HepG2 (cell line): ENCODE results near the gene PSENEN. TPM values are rescaled to one million over a fixed set of nuclear protein-coding genes. Genes with fewer than 3 reads are reported as not detected.
A peak's percentile ranks its signal among the peaks of the same experiment; 100 is the strongest.

Source experiments
- ATAC-seq: fragments of 200-7000 bp; cut with Tn5 transposase; 3 replicates; pipeline ENCODE4 v1.9.1; 2020; ENCODE audit warnings: mild to moderate bottlenecking, moderate library complexity
- BruUV-seq: library from RNA; stranded (reverse); fragments of 400-500 nt; replicated peaks from 2 replicates; lab custom pipeline; 2021; lab: Mats Ljungman, UMichigan
- CTCF ChIA-PET: fragments of 300-600 bp; formaldehyde crosslinking; extraction: SDS; loops from one replicate; lab custom pipeline; 2021; ENCODE audit warnings: low total read pairs, inconsistent platforms, low intra/inter-chr PET ratio; lab: Yijun Ruan, JAX
- POLR2A ChIA-PET: fragments of 350-600 bp; sonication (Branson Sonifier 250); formaldehyde crosslinking; loops from one replicate; lab custom pipeline; 2020; ENCODE audit warnings: antibody characterized with exemption, inconsistent platforms; lab: Yijun Ruan, JAX
- DNase-seq: peaks from one replicate; pipeline ENCODE4 v3.0.0-alpha.2; 2015; ENCODE audit warnings: low spot score
- FAIRE-seq: peaks from 3 replicates; lab custom pipeline; 2011; peaks lifted over from hg19 to GRCh38; lab: Jason Lieb, UNC
- H2AFZ ChIP-seq: one replicate; pipeline ENCODE4 v1.6.1; 2011; ENCODE audit warnings: low read length, inconsistent platforms
- H3K27ac ChIP-seq: fragments of 300-600 bp; 3 replicates; pipeline ENCODE4 v1.8.0; 2011; ENCODE audit warnings: mixed run types, mild to moderate bottlenecking, mixed read lengths, low read length, inconsistent platforms; ENCODE audit not compliant: insufficient read depth; ENCODE audit errors: extremely low read length
- H3K27me3 ChIP-seq, 2 experiments: fragments of 200-600 bp in 1 of 2; 2 replicates in 1 of 2; 3 replicates in 1 of 2; pipeline versions ENCODE4 v1.6.0 to v1.8.0; 2011; ENCODE audit warnings: low read length in 2 of 2, mild to moderate bottlenecking in 2 of 2, moderate library complexity in 2 of 2, inconsistent platforms in 1 of 2; ENCODE audit not compliant: insufficient read depth in 2 of 2, control insufficient read depth in 1 of 2
- H3K36me3 ChIP-seq, 2 experiments: fragments of 200-600 bp in 1 of 2; replicated peaks in 1 of 2; 2 replicates in 1 of 2; 3 replicates in 1 of 2; pipeline versions ENCODE4 v1.5.1 to v1.8.0; 2011; ENCODE audit warnings: low read length in 2 of 2, inconsistent platforms in 1 of 2; ENCODE audit not compliant: insufficient read depth in 2 of 2, control insufficient read depth in 1 of 2
- H3K4me1 ChIP-seq: 2 replicates; pipeline ENCODE4 v1.5.1; 2012; ENCODE audit warnings: low read length, inconsistent platforms; ENCODE audit not compliant: insufficient read depth
- H3K4me2 ChIP-seq: 2 replicates; pipeline ENCODE4 v1.6.0; 2011; ENCODE audit warnings: low read depth, low read length, inconsistent platforms
- H3K4me3 ChIP-seq, 3 experiments: fragments of 200-600 bp in 1 of 3; sonication (generic), shearing (Covaris generic) in 1 of 3; replicated peaks in 1 of 3; 2 replicates each; pipeline ENCODE4 v1.5.1; 2011 to 2016; ENCODE audit warnings: low read length in 3 of 3, inconsistent platforms in 2 of 3, low read depth in 2 of 3, mild to moderate bottlenecking in 2 of 3, control low read depth in 1 of 3, mixed read lengths in 1 of 3; ENCODE audit not compliant: insufficient read depth in 1 of 3
- H3K79me2 ChIP-seq: one replicate; pipeline ENCODE4 v1.6.1; 2011; ENCODE audit warnings: low read length, inconsistent platforms; ENCODE audit not compliant: insufficient read depth
- H3K9ac ChIP-seq: 2 replicates; pipeline ENCODE4 v1.6.0; 2011; ENCODE audit warnings: mild to moderate bottlenecking, low read depth, low read length, inconsistent platforms; ENCODE audit not compliant: insufficient read depth
- H3K9me3 ChIP-seq: 2 replicates; pipeline ENCODE4 v1.5.1; 2012; ENCODE audit warnings: mild to moderate bottlenecking, low read length
- H4K20me1 ChIP-seq: 2 replicates; pipeline ENCODE4 v1.6.0; 2011; ENCODE audit warnings: inconsistent platforms, mild to moderate bottlenecking, low read length, moderate library complexity; ENCODE audit not compliant: insufficient read depth
- CEBPB ChIP-seq: IDR thresholded peaks from 2 replicates; pipeline ENCODE4 v1.6.1; 2011; ENCODE audit warnings: low read depth, low read length, improper control_type of control experiment, borderline replicate concordance
- CEBPG ChIP-seq: IDR thresholded peaks from 2 replicates; pipeline ENCODE4 v1.6.1; 2016
- CENPT ChIP-seq: sonication (generic); formaldehyde crosslinking; IDR thresholded peaks from 2 replicates; pipeline ENCODE4 v1.8.0; 2022; ENCODE audit warnings: low read depth, mild to moderate bottlenecking, moderate library complexity, missing genetic modification reagents
- CTCF ChIP-seq: sonication (generic); formaldehyde crosslinking; IDR thresholded peaks from 2 replicates; pipeline ENCODE4 v1.5.0; 2020; ENCODE audit warnings: mild to moderate bottlenecking, missing genetic modification reagents, moderate library complexity
- ZNF263 ChIP-seq: sonication (generic); formaldehyde crosslinking; IDR thresholded peaks from 2 replicates; pipeline ENCODE4 v1.4.0; 2020; ENCODE audit warnings: missing genetic modification reagents
- ZNF768 ChIP-seq: sonication (generic); formaldehyde crosslinking; IDR thresholded peaks from 2 replicates; pipeline ENCODE4 v1.4.0; 2020; ENCODE audit warnings: missing genetic modification reagents
- WGBS: methylation state at CpG from one replicate; pipeline ENCODE4 v1.1.6; 2017; ENCODE audit warnings: low lambda C conversion rate; 5-methylcytosine and 5-hydroxymethylcytosine counted together
- in situ Hi-C: cut with HindIII; loops from 2 replicates; pipeline ENCODE4 v1.10.0; 2017; ENCODE audit warnings: low pct_unique_long_range_greater_than_20kb; ENCODE audit not compliant: extremely low pct_ligation_motif_present
- intact Hi-C: fragments of 100-400 bp; cut with micrococcal nuclease; formaldehyde crosslinking; loops from one replicate; pipeline ENCODE4 v1.10.0; 2022; ENCODE audit not compliant: unreplicated experiment
- polyA plus RNA-seq, 8 experiments: library from polyadenylated mRNA; depleted of rRNA in 3 of 8; stranded (reverse) in 7 of 8; unstranded in 1 of 8; fragments of >200 nt; fragmentation: Illumina TruSeq in 4 of 8; extraction: Trizol in 4 of 8; gene quantifications; 2 replicates each; pipeline versions ENCODE4 v1.2.1 to v1.2.3, GENCODE V29; 2011 to 2016; ENCODE audit warnings: low read depth in 4 of 8, missing spikeins in 1 of 8, mixed read lengths in 1 of 8; ENCODE audit not compliant: insufficient read depth in 1 of 8
- total RNA-seq, 5 experiments: library from RNA; depleted of rRNA; stranded (reverse); fragments of >200 nt; fragmentation: Illumina TruSeq; extraction: Trizol; gene quantifications; 2 replicates each; pipeline ENCODE4 v1.2.3, GENCODE V29; 2016; ENCODE audit warnings: low read depth in 1 of 5

Gene PSENEN
- total and polyA plus RNA-seq, 2 of the 13 experiments (the other 11 are each of a cell fraction or from before 2014, with no cell fraction given), result 16.9 to 34.2 TPM

DNA sequence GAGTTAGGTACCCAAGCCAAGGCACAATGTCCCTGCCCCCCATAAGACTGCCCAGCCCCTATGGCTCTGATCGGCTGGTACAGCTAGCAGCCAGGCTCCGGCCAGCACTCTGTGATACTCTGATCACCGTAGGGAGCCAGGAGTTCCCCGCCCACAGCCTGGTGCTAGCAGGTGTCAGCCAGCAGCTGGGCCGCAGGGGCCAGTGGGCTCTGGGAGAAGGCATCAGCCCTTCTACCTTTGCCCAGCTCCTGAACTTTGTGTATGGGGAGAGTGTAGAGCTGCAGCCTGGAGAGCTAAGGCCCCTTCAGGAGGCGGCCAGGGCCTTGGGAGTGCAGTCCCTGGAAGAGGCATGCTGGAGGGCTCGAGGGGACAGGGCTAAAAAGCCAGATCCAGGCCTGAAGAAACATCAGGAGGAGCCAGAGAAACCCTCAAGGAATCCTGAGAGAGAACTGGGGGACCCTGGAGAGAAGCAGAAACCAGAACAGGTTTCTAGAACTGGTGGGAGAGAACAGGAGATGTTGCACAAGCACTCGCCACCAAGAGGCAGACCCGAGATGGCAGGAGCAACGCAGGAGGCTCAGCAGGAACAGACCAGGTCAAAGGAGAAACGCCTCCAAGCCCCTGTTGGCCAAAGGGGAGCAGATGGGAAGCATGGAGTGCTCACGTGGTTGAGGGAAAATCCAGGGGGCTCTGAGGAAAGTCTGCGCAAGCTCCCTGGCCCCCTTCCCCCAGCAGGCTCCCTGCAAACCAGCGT, 30.7 kb upstream of the PSENEN start:
- Histone ChIP-seq H3K4me2 (no peak overlapping the region), H3K27ac (no peak overlapping the region), H3K36me3 (peaks cover 0 to 1% of the 10 kb centered on the region in 2 experiments; a peak in 1 of 5 replicates), H3K9me3 (no peaks in the 10 kb centered on the region), H4K20me1 (peaks cover 8% of the 10 kb centered on the region), H3K79me2 (peaks cover 15% of the 10 kb centered on the region), H2AFZ (no peak overlapping the region), H3K4me1 (peaks cover 28% of the 10 kb centered on the region), H3K9ac (no peak overlapping the region), H3K27me3 (no peaks in the 10 kb centered on the region), H3K4me3 (peak overlapping the region in 1 of 3 experiments; percentile 91; a peak in 1 of 6 replicates)
- no TSS peak for BruUV-seq
- DNase-seq (peak; percentile 33), ATAC-seq (no peak), FAIRE-seq (peak; percentile 47)
- WGBS, result 44% methylated on average over 10 of the region's 14 CpGs
- intact Hi-C loops (no loop called here), in situ Hi-C loops (loop anchor here (5.0 kb wide), 1 partner anchor 167 kb away; the partner anchor contains the start of gene TMEM147)
- ChIA-PET CTCF (interaction anchor here (7.0 kb wide), 1 partner anchor 21 kb away, joined by 201 read pairs; no protein-coding TSS in a partner anchor), POLR2A (interaction anchor here (5.0 kb wide), 1 partner anchor 12 kb away, joined by 23 read pairs; no protein-coding TSS in a partner anchor)
- TF ChIP-seq CEBPB, result peak; percentile 69; the same call in 1 of the 2 replicates
- peak; percentile 26; the same call in 1 of the 2 replicates for TF ChIP-seq ZNF263 (CRISPR knock-in tag)
- TF ChIP-seq ZNF768, result peak; percentile 35; the same call in 1 of the 2 replicates
- TF ChIP-seq CTCF (CRISPR knock-in tag), result peak; percentile 38; the same call in 1 of the 2 replicates
- no peak for TF ChIP-seq CENPT (CRISPR knock-in tag)
- TF ChIP-seq CEBPG, result peak; percentile 55; the same call in 1 of the 2 replicates
